Esophagus squamous epithelium (tissue), 4 donors: ENCODE data around the gene GALM.

Experiments
- POLR2A ChIP-seq, 4 donors: fragments of 450-650 bp; IDR thresholded peaks; one replicate each; pipeline ENCODE4 v1.6.1; 2017; ENCODE audit warnings: antibody characterized with exemption in 4 of 4, mild to moderate bottlenecking in 4 of 4, moderate library complexity in 3 of 4
- TF ChIP-seq, protein P1 (sequence below), 6 experiments: fragments of 450-650 bp in 4 of 6; fragments of 200-600 bp in 2 of 6; sonication (generic) in 2 of 6; IDR thresholded peaks; one replicate each; pipeline ENCODE4 v1.5.1; 2016 to 2019; ENCODE audit warnings: antibody characterized with exemption in 6 of 6, mild to moderate bottlenecking in 4 of 6, moderate library complexity in 4 of 6

DNA sequence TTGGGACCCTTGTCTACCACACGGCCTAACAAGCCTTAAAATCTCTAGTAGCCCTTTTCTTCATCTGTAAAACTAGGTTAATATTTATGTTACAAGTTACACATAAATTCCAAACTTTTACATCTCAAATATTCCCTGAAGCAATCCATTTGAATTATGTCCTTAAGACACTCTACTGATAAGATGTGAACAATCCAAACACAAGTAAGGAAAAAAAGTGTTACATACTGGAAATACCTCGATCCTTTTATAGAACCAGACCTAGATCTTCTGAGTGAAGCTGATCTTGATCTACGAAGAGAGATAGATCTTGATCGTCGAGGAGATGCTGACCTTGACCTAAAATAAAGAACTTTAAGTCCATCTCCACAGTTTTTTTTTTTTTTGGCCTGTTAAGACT lies 81.9 kb downstream of the GALM start:
- TF ChIP-seq, protein P1, sequence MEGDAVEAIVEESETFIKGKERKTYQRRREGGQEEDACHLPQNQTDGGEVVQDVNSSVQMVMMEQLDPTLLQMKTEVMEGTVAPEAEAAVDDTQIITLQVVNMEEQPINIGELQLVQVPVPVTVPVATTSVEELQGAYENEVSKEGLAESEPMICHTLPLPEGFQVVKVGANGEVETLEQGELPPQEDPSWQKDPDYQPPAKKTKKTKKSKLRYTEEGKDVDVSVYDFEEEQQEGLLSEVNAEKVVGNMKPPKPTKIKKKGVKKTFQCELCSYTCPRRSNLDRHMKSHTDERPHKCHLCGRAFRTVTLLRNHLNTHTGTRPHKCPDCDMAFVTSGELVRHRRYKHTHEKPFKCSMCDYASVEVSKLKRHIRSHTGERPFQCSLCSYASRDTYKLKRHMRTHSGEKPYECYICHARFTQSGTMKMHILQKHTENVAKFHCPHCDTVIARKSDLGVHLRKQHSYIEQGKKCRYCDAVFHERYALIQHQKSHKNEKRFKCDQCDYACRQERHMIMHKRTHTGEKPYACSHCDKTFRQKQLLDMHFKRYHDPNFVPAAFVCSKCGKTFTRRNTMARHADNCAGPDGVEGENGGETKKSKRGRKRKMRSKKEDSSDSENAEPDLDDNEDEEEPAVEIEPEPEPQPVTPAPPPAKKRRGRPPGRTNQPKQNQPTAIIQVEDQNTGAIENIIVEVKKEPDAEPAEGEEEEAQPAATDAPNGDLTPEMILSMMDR (IDR thresholded peaks at IDR 0.05) = no peak
- TF ChIP-seq POLR2A (IDR thresholded peaks at IDR 0.05) = no peak
